Loucy (cell line): ENCODE data around the gene POFUT2.

ENCODE experiments used
- H2AFZ ChIP-seq: fragments of 200-600 bp; sonication (generic); 2 replicates; pipeline ENCODE4 v1.6.0; 2016; ENCODE audit warnings: antibody characterized with exemption, mild to moderate bottlenecking, low read length, moderate library complexity
- H3F3A ChIP-seq: fragments of 200-600 bp; 2 replicates; pipeline ENCODE4 v1.6.0; 2016; ENCODE audit warnings: antibody characterized with exemption, low read depth, mild to moderate bottlenecking
- H3K27me3 ChIP-seq: fragments of 200-600 bp; sonication (generic); 2 replicates; pipeline ENCODE4 v1.6.1; 2014; ENCODE audit warnings: low read length, mild to moderate bottlenecking; ENCODE audit not compliant: insufficient read depth, poor library complexity, severe bottlenecking
- H3K36me3 ChIP-seq: fragments of 200-600 bp; sonication (generic); 2 replicates; pipeline ENCODE4 v1.6.1; 2016; ENCODE audit warnings: low read length; ENCODE audit not compliant: insufficient read depth
- H3K4me1 ChIP-seq: fragments of 200-600 bp; sonication (generic); 2 replicates; pipeline ENCODE4 v1.5.1; 2014; ENCODE audit warnings: low read length, mild to moderate bottlenecking; ENCODE audit not compliant: insufficient read depth, poor library complexity, severe bottlenecking
- H3K4me2 ChIP-seq: fragments of 200-600 bp; sonication (generic); 2 replicates; pipeline ENCODE4 v1.6.0; 2014; ENCODE audit warnings: antibody characterized with exemption, low read length, low read depth, mild to moderate bottlenecking; ENCODE audit not compliant: poor library complexity, severe bottlenecking
- H3K4me3 ChIP-seq: fragments of 200-600 bp; sonication (generic); 2 replicates; pipeline ENCODE4 v1.5.1; 2014; ENCODE audit warnings: low read length, mild to moderate bottlenecking, mixed read lengths; ENCODE audit not compliant: poor library complexity, severe bottlenecking
- H3K79me2 ChIP-seq: fragments of 200-600 bp; sonication (generic); 2 replicates; pipeline ENCODE4 v1.6.1; 2014; ENCODE audit warnings: low read length; ENCODE audit not compliant: insufficient read depth
- H3K9ac ChIP-seq: fragments of 200-600 bp; sonication (generic); 2 replicates; pipeline ENCODE4 v1.6.0; 2014; ENCODE audit warnings: mild to moderate bottlenecking, low read depth, low read length, moderate library complexity; ENCODE audit not compliant: poor library complexity, severe bottlenecking
- H3K9me2 ChIP-seq: fragments of 200-600 bp; sonication (generic); replicated peaks from 2 replicates; pipeline ENCODE4 v1.6.1; 2016; ENCODE audit warnings: low read depth, low read length, mixed read lengths
- H3K9me3 ChIP-seq: fragments of 200-600 bp; sonication (generic); 2 replicates; pipeline ENCODE4 v1.6.1; 2014; ENCODE audit warnings: mild to moderate bottlenecking, antibody characterized with exemption, low read length, low read depth; ENCODE audit not compliant: insufficient read depth
- H4K20me1 ChIP-seq: fragments of 200-600 bp; sonication (generic); 2 replicates; pipeline ENCODE4 v1.6.0; 2014; ENCODE audit warnings: antibody characterized with exemption, low read length, mild to moderate bottlenecking; ENCODE audit not compliant: insufficient read depth, poor library complexity, severe bottlenecking
- CTCF ChIP-seq: fragments of 200-600 bp; sonication (generic); conservative IDR thresholded peaks from 2 replicates; pipeline ENCODE4 v1.5.1; 2014; ENCODE audit warnings: mild to moderate bottlenecking, antibody characterized with exemption, low read length
- EZH2phosphoT487 ChIP-seq: fragments of 200-600 bp; IDR thresholded peaks from 2 replicates; pipeline ENCODE4 v1.6.1; 2018; ENCODE audit warnings: antibody characterized with exemption, mild to moderate bottlenecking, moderate library complexity, borderline replicate concordance

POFUT2 gene

GRCh38 chr21:45234965-45235364, 52.7 kb downstream of the POFUT2 start:
- H3K9me2 ChIP-seq, result no peaks in the 10 kb centered on the region
- no peaks in the 10 kb centered on the region for H3K79me2 ChIP-seq
- no peaks in the 10 kb centered on the region for H3K27me3 ChIP-seq
- no peaks in the 10 kb centered on the region for H3F3A ChIP-seq
- no peaks in the 10 kb centered on the region for H3K4me1 ChIP-seq
- H2AFZ ChIP-seq, result no peak overlapping the region
- H3K4me3 ChIP-seq, result no peak overlapping the region
- no peaks in the 10 kb centered on the region for H4K20me1 ChIP-seq
- no peak overlapping the region for H3K4me2 ChIP-seq
- TF ChIP-seq CTCF (no peak), EZH2phosphoT487 (no peak)
- H3K9ac ChIP-seq, result no peak overlapping the region
- no peaks in the 10 kb centered on the region for H3K36me3 ChIP-seq
- H3K9me3 ChIP-seq, result no peaks in the 10 kb centered on the region

GRCh38 chr21:45234127-45234526, 53.6 kb downstream of the POFUT2 start:
- Histone ChIP-seq H3K27me3 (no peaks in the 10 kb centered on the region), H4K20me1 (no peaks in the 10 kb centered on the region), H3K4me2 (no peak overlapping the region), H3K36me3 (no peaks in the 10 kb centered on the region), H3K4me1 (no peaks in the 10 kb centered on the region), H2AFZ (no peak overlapping the region), H3K9ac (no peak overlapping the region), H3K79me2 (no peaks in the 10 kb centered on the region), H3K4me3 (no peak overlapping the region), H3K9me2 (no peaks in the 10 kb centered on the region), H3F3A (no peaks in the 10 kb centered on the region), H3K9me3 (no peaks in the 10 kb centered on the region)
- TF ChIP-seq CTCF, result no peak
- TF ChIP-seq EZH2phosphoT487, result no peak

GRCh38 chr21:45231705-45232104, 56.0 kb downstream of the POFUT2 start:
- Histone ChIP-seq H2AFZ (no peak overlapping the region), H3K9ac (no peak overlapping the region), H4K20me1 (no peaks in the 10 kb centered on the region), H3K4me2 (no peak overlapping the region), H3K27me3 (no peaks in the 10 kb centered on the region), H3K4me1 (no peaks in the 10 kb centered on the region), H3K4me3 (no peak overlapping the region), H3K9me2 (no peaks in the 10 kb centered on the region), H3F3A (no peaks in the 10 kb centered on the region), H3K36me3 (no peaks in the 10 kb centered on the region), H3K9me3 (no peaks in the 10 kb centered on the region), H3K79me2 (no peaks in the 10 kb centered on the region)
- no peak for TF ChIP-seq CTCF
- no peak for TF ChIP-seq EZH2phosphoT487
